Posterior vena cava (tissue), 2 donors: ENCODE data around the gene FFAR3. TPM values are rescaled to one million over a fixed set of nuclear protein-coding genes. Genes with fewer than 3 reads are reported as not detected.

Experiments
- DNase-seq: peaks from one replicate; pipeline ENCODE4 v3.0.0-alpha.2; 2020; ENCODE audit warnings: low spot score
- intact Hi-C, 2 donors: fragments of 100-400 bp; cut with DNase I; formaldehyde crosslinking; loops; one replicate each; pipeline versions ENCODE4 v1.14.1 to v1.14.2; 2022 to 2023
- long read RNA-seq, 2 donors: library from polyadenylated mRNA; unstranded; transcript quantifications; one replicate each; pipeline ENCODE4 v2.0.0, GENCODE V29; 2020 to 2021
- total RNA-seq, 2 donors: library from RNA; stranded (reverse); fragmentation: NEBNext Ultra II Directional; extraction: Animal tissue kit (Norgen Biotek cat#: 25700); gene quantifications; one replicate each; pipeline ENCODE4 v1.2.1, GENCODE V29; 2021
- donor health status: DM: yes; HTN: yes; CAD: no.
- donor health status: DM: yes; HTN: yes; CAD: no.

Gene FFAR3
- total RNA-seq = under 1 TPM in 1 of 2 donors, not detected in 1; 0.14 TPM
- long read RNA-seq, donor 1, partial matches to known transcripts = 0 of 1 reads
- long read RNA-seq, donor 1, other reads (novel, unspliced or antisense) = 0 of 1 reads
- long read RNA-seq, donor 2 = 0 reads

GRCh38 chr19:35357867-35358573 is at the start of gene FFAR3:
TSS of gene FFAR3 (plus strand) at chr19:35358460. CDS start at chr19:35358891, 431 bp downstream.
- intact Hi-C loops = loop anchor here (10.0 kb wide), 1 partner anchor 137 kb away; the partner anchor contains the start of gene KRTDAP (in 2 of the 2)

DNA sequence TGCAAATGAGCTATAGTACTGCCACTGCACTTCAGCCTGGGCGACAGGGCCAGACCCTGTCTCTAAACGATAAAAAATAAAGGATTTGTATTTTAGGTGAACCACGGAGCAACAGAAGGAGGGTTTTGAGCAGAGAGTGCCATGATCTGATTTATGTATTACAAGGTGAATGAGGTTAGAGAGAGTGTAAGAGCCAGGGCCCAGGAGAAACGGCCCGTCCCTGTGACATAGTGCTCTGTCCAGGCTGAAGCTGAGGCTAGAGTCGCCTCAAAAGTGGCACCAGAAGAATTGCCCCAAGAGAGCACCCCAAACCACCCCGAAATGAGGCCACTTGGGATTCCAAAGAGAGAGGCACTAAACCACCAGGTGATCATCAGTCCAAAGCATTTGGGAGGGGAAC is 49.4 kb upstream of the FFAR3 start:
- intact Hi-C loops = no loop called here
- DNase-seq = no peak

More at GRCh38 chr19:35357867-35358573, at the start of gene FFAR3:
- DNase-seq = peak; percentile 88

- DNase-seq = no peak
- intact Hi-C loops = no loop called here
Observed at GRCh38 chr19:35309481-35310279, 48.6 kb upstream of the FFAR3 start.

DNA sequence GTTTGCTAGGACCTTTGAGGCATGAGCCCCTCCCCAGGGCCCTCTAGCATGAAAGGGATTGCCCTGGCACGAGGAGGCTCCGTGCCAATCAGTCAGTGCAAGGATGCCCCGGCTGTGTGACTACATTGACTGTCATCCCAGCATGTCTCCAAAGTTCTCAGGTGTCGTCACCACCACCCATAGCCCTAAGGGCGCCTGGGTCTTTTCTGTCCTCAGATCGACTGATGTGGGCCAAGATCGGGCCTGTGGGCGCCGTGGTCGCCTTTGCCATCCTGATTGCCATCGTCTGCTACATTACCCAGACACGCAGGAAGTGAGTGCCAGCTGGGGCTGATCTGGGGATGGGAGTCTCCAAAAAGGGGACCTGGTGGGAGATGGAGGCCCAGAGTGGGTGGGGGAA is 47.9 kb upstream of the FFAR3 start:
- intact Hi-C loops = no loop called here
- no peak for DNase-seq

GRCh38 chr19:35310811-35311465 is 47.3 kb upstream of the FFAR3 start:
- intact Hi-C loops = no loop called here
- DNase-seq = no peak

GRCh38 chr19:35311901-35312665 is 46.2 kb upstream of the FFAR3 start:
- DNase-seq = no peak
- intact Hi-C loops = no loop called here

- no peak for DNase-seq
- intact Hi-C loops = no loop called here
Observed at GRCh38 chr19:35313587-35313986, 44.7 kb upstream of the FFAR3 start.

DNA sequence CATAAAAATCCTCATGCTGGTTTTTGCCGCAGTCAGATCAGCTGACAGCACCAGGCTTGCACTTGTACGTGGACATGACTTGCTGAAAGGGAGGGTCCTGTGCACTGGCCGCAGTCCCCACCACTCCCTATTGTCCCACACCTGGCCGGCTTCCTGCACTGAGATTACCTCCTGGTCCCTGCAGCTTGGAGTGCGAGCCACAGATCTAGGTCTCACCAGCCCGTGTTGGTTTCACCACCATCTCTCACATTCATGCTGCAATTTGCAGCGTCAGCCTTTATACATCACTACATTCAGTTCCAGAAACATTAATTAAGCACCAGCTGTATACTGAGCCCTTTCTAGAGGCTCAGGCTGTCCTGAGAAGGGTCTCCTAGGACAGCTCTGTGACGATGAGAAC is 44.2 kb upstream of the FFAR3 start:
- intact Hi-C loops = no loop called here

DNA sequence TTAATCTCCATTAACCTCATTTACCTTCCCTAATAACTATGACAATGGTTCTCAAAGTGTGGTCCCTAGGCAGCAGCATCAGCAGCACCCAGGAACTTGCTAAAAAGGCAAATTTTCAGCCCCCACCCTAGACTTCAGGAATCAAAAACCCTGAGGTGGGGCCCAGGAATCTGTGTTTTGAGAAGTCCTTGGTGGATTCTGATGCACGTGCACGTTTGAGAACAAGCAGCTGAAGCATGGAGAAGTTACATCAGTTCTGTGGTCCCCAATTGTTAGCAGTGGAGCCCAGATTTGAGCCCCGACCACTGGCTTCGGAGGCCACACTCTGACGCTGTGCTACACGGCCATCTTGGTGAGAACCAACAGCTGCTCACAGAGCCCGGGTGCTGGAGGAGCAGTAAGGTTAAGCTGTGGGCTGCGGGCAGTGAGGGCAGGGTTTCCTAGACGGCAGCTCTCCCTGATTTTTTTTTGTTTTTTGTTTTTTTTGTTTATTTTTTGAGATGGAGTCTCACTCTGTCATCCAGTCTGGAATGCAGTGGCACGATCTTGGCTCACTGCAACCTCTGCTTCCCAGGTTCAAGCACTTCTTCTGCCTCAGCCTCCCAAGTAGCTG is 43.3 kb upstream of the FFAR3 start:
- no peak for DNase-seq
- intact Hi-C loops = no loop called here

More for the DNA sequence above, 44.2 kb upstream of the FFAR3 start:
- no peak for DNase-seq

- intact Hi-C loops = no loop called here
- no peak for DNase-seq
Observed at GRCh38 chr19:35315883-35316282, 42.4 kb upstream of the FFAR3 start.

DNA sequence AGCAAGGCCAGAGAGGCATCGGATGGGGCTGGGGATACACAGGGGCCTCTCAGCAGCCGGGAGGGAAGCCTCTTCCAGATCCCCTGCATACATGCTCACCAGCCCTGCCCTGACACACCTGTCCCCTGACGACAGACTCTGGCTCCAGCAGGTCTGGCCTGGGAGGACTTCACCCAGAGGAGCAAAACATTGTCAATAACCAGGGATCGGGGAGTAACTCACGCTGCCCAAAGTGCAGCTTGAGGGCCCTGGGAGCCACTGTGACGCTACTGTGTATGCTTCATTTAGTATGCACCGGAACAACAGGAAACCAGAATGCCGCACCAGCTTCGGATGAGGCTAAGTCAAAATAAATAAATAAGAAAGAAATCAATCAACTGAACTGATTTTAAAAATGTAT is 41.7 kb upstream of the FFAR3 start:
- DNase-seq = no peak
- intact Hi-C loops = no loop called here

- intact Hi-C loops = no loop called here
- DNase-seq = no peak
Observed at GRCh38 chr19:35317464-35318043, 40.7 kb upstream of the FFAR3 start.

DNA sequence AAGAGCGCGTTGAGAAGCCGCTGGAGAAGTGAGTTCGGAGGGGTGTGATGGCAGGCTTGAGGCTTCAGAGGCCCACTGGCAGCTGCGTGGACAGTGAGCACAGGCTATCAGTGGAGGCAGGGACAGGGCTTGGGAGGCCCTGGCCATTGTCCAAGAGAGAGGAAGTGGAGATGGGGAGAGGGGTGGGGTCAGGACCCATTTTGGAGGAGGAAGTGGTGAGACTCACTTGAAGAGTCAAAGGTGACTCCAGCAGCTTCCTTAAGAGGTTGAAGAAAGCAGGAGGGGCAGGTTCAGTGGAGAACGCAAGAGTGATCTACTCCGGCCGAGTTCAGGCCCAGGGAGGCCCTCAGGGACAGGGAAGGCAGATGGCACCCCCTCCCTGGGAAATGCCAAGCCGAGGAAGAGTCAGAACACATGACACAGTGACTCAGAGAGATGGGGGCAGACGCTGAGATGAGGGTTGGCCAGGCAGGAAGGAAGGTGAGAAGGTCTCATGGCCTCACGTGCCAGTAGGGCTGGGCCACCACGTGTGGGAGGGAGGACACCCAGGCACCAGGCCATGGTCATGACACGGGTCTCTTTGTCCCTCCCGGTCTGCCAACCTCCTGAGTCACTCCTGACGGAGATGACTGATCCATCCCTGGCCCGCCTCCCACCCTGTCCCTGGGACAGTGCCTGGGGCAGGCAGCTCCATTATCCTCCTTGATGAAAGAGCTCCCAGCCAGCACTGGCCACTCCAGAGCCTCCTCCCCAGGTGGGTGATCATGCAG is 39.4 kb upstream of the FFAR3 start:
- peak; percentile 93 for DNase-seq
- intact Hi-C loops = no loop called here

DNA sequence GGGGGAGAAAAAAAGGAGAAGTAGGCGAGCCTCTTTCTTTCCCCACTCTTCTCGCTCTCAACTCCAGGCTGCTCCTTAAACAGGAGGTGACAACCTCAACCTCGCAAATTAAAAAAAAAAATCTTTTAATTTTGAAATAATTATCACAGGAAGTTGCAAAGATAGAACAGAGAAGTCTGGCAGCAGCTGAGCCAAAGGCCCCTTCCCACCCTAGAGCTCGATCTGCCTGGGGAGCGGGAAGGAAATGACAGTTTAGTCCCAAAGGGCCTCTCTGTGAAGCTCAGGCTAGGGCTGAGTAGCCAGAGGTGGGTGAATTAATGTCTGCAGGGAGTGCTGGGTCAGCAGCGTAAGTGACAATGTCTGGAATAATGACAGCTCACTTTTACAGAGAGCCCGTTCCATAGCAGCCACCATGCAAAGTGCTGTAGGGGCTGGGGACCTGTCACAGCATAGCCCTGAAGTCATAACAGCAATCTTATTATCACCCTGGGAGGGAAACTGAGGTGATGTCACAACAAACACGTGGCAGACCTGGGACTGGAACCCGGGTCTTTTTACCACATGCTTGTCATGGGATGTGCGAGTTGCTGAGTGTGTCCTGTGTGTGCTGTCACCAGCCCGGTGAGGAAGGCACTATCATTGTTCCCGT is 38.1 kb upstream of the FFAR3 start:
- DNase-seq = no peak
- intact Hi-C loops = no loop called here

DNA sequence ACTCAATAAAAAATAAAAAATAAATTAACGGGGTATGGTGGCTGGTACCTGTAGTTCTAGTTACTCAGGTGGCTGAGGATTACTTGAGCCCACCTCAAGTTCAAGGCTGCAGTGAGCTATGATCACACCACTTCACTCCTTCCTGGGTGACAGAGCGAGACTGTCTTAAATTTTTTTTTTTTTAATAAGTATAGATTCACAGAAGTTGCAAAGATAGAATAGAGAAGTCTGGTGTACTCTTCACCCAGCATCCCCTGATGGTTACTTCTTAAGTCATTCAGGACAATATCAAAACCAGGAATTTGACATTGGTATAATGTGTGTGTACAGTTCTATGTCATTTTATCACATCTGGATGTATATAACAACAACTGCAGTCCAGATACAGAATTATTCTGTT is 37.0 kb upstream of the FFAR3 start:
- intact Hi-C loops = no loop called here
- DNase-seq = no peak

DNA sequence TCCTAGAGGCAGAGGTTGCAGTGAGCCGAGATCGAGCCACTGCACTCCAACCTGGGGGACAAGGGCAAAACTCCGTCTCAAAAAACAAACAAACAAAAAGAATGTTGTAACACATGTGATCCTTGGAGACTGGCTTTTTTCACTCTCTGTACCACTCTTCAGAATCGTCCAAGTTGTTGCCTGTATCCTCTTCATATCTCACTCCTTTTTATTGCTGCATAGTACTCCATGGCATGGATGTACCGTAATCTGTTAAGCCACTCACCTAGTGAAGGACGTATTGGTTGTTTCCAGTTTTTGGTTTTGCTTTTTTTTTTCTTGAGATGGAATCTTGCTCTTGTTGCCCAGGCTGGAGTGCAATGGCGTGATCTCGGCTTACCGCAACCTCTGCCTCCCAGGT is 36.2 kb upstream of the FFAR3 start:
- intact Hi-C loops = no loop called here
- DNase-seq = no peak

DNA sequence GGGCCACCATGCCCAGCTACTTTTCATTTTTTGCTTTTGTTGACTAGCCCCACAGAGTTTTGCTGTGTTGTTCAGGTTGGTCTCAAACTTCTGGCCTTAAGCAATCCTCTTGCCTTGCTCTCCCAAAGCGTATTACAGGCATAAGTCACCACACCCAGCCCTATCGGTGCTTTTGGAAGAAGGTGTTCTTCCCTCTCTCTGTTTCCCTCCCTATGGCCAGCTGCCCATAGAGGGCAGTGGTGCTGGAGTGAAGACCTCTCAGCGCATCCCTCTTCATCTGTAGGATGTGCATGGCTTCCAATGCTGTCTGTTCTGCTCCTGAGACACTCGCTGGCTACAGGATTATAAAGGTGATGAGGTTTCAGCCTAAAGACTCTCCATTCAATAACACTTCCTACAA is 30.6 kb upstream of the FFAR3 start:
- no peak for DNase-seq
- intact Hi-C loops = no loop called here
